GM19467 (cell line): ENCODE data around the gene GPR137.

Experiments
- ATAC-seq: cut with Tn5 transposase; IDR thresholded peaks from one replicate; pipeline ENCODE4 v1.9.1; 2021; ENCODE audit warnings: mild to moderate bottlenecking, moderate library complexity; ENCODE audit not compliant: unreplicated experiment

The GPR137 gene

GRCh38 chr11:64263021-64263946, 22.4 kb upstream of the GPR137 start:
- ATAC-seq = no peak

- no peak for ATAC-seq
Measured at GRCh38 chr11:64263947-64264317, 21.7 kb upstream of the GPR137 start.

GRCh38 chr11:64264371-64264852, 21.2 kb upstream of the GPR137 start:
- ATAC-seq = no peak

- no peak for ATAC-seq
Measured at GRCh38 chr11:64265176-64266160, 20.2 kb upstream of the GPR137 start.

DNA sequence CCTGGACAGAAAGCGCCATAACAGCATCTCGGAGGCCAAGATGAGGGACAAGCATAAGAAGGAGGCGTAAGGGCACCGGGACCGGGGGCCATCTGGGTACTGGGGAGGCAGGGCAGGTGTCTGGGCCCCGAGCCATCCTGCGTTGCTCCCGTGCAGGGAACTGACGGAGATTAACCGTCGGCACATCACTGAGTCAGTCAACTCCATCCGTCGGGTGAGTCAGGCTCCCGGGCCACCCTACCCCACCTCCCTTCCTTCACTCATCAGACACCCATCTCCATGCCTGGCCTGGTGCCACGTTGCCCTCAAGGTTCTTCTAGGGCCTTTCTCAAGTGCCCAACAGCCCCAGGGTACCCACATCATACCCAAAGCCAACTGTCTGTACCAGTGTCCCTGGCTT, 19.3 kb upstream of the GPR137 start:
- ATAC-seq = no peak

DNA sequence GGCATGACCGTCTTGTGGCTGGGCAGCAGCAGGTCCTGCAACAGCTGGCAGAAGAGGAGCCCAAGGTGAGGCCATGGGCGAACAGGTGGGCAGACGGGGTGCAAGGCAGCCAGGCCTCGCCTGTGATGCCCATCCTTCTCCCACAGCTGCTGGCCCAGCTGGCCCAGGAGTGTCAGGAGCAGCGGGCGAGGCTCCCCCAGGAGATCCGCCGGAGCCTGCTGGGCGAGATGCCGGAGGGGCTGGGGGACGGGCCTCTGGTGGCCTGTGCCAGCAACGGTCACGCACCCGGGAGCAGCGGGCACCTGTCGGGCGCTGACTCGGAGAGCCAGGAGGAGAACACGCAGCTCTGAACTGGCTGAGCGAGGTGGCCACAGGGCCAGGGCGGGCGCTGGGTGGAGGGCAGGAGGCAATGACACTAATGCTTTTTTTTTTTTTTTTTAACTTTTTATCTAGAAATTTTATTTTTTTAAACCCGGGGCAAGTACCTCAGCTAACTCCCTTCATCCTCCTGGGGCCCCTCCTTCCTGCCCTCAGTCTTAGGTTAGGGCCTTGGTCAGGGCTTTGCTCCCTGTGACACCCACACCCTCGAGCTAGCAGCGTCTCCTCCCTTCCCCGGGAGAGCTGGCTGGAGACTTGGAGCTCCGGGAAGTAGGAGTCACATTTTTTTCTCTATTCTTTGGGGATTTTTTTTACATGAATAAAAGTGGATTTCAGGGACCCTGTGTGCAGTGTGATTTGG, 18.3 kb upstream of the GPR137 start:
- ATAC-seq = no peak

GRCh38 chr11:64268025-64268892, 17.4 kb upstream of the GPR137 start:
- ATAC-seq = no peak

GRCh38 chr11:64268893-64269539, 16.6 kb upstream of the GPR137 start:
- peak; percentile 21 for ATAC-seq

DNA sequence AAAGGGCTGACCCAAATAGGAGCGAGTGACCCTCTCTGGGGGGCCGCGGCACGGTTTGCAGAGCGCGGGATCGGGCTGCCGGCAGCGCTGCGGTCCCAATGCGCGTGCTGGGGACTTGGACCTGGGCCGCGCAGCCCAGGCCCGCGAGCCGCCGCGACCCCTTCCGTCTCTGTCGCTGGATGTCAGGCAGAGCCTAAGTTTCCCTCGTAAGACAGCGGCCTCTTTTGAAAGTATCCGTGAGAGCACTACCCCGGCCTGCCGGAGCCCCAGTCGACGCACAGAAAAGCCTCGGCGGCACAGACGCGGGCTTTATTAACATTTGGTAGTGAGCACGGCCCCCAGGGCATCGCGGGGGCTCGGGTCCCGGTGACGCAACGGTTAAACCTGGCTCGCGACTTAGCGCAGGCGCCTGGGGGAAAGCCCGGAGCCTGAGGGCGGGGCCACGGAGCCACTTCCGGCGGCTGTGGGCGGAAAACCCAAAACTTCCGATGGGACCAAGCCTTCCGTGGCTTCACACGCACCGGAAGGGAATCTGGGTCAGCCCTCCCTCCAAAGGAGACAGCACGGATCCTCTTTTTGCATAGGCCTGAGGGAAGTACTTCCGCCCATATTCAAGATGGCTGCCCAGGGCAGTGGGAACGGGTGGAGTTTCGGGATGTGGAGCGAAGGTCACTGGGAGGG, 16.0 kb upstream of the GPR137 start:
- ATAC-seq = peak; percentile 60

DNA sequence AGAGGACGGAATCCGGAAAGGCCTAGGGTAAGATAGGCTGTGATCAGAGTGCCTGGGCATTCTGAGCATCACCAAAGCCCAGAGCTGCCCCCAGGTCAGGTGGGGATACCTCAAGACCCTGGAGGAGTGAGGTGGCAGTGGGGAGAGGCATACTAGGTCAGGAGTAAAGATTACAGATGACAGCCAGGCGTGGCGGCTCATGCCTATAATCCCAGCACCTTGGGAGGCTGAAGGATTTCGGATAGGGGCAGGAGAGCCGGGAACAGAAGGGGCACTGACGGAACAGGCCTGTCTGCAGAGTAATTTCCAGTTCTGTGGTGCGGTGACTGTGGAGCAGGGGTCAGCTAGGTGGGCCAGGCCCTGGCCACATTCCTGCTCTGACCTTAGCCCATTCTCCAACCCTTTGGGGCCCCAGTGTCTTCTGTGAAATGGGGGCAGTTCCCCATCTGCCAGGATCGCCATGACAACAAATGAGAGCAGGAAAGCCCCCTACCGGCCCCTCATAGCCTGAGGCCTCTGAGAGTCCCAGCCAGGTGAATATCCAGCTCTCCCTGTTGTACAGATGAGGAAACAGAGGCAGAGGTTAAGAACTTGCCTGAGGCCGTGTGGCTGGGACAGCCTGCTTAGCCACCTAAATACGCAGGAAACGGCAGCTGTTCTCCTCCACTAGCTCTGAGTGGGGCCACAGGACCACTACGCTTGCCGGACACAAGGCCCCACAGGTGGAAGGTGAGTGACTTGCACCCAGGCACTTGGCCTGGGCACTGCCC, 10.4 kb upstream of the GPR137 start:
- ATAC-seq = no peak

- ATAC-seq = no peak
Measured at GRCh38 chr11:64275841-64276240, 9.8 kb upstream of the GPR137 start.

DNA sequence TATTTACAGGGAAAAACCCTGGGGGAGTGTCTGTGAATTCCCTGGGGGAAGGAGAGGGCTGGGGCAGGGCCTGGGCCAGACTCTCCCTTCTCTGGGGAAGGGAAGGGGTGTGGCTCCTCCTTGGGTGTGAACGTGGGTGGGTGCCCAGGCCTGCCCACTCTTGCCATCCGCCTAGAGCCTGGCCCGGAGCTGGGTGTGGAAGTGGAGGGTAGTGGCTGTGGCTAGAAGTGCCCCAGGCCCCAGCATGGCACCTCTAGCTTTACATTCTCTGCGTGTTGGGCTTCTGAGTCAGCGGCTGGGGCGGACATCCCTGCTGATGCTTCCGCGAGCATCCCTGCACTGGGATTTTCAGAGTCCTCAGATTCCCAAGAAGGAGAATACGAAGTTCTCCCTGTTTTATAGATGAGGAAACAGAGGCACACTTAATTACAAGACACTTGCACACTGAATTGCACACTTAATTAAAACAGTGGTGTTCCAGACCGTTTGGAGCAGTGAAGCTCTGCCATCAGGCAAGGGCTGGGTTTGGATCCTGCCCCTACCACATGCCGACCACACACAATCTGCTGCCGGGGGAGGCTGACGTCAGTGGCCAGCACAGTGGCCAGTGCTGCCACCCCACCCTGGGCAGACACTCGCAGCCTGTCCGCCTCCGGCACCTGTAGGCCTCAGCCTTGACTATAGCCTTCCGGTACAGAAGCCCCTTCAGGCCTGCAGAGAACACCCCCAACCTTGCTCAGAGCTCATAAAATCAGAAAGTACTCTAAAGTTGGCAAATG, 8.8 kb upstream of the GPR137 start:
- ATAC-seq = no peak

DNA sequence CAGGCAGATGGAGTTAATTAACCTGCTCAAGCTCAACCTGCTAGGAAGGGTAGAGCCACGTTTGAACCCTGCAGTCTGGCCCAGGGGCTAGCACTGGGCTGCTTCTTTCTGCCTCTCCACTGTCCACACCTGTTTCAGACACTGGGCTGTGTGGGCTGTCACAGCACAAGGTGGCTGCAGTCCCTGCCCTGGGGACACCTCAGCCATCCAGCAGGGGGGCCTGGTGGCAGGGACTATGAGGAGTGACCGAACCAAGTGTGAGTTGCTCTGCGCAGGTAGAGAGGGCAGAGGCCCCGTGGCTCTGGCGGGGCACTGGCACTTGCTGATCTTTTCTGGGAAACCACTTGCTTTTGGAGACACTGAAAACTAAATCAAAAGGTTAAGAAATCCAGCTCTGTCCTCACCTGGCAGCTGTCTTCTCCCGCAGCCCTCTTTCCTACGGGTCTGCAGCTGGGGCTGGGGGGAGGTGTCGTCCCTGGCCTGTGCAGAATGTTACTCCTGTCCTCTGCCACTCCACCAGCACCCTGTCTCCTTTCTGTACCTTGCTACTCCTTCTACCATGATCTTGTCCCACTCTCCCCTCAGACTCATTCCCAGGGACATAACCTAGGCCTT, 7.0 kb upstream of the GPR137 start:
- ATAC-seq = no peak

- no peak for ATAC-seq
Measured at GRCh38 chr11:64281957-64282770, 3.5 kb upstream of the GPR137 start.

DNA sequence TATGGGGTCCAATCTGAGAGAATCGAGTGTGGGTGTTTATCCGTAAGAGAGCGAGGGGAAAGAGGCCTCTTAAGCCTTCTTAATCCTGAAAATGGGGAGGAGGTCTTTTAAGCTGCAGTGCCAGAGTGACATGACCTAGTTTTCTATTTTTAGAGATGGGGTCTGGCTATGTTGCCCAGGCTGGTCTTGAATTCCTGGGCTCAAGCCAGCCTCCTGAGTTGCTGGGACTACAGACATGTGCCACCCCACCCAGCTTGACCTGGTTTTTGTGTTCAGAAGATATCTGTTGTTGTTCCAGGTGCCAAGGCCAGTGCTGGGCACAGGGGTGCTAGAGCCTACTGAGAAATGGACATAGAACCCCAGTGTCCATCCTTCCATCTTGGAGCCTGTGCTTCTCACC, 2.6 kb upstream of the GPR137 start:
- ATAC-seq = no peak
